ENCODE results near the gene EGF.

GRCh38 chr4:110020139-110020538, 107.5 kb downstream of the EGF start:
- TF ChIP-seq GATA3 (IDR thresholded peaks at IDR 0.05; ENCODE audit: low read depth, low read length): no peak
- no peak for TF ChIP-seq GATA2 (IDR thresholded peaks at IDR 0.05; ENCODE audit: low read depth, low read length)

Measured in SH-SY5Y (cell line).